ENCODE data around the gene SIAH1. TPM values are rescaled to one million over a fixed set of nuclear protein-coding genes. Genes with fewer than 3 reads are reported as not detected.
"Not testable (repeated sequence)": the region's sequence is repeated elsewhere in the genome, so short reads cannot be mapped to it uniquely, and the experiment has no call there.

SIAH1 gene
- total RNA-seq, 4 donors from 2014 or later, result 26.2 to 44.3 (median 31.6) TPM

DNA sequence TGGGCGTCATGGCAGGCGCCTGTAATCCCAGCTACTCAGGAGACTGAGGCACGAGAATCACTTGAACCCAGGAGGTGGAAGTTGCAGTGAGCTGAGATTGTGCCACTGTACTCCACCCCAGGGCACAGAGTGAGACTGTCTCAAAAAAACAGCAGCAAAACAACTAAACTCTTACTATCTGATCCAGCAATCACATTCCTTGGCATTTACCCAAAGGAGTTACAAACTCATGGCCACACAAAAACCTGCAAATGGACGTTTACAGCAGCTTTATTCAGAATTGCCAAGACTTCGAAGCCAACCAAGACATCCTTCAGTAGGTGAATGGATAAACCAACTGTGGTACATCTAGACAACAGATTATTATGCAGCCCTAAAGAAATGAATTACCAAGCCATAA lies 4.0 kb downstream of the SIAH1 start:
- Histone ChIP-seq H3K27ac (no peak overlapping the region), H3K4me3 (no peak overlapping the region), H3K27me3 (no peaks in the 10 kb centered on the region), H3K9me3 (no peaks in the 10 kb centered on the region), H3K36me3 (no peaks in the 10 kb centered on the region), H3K4me1 (peaks cover 82% of the 10 kb centered on the region)
- 71% methylated on average over 5 of the region's 5 CpGs for WGBS
- DNase-seq (ENCODE audit: low spot score in 2 of 2), result no peak
- TF ChIP-seq POLR2A (IDR thresholded peaks at IDR 0.05), result no peak
- no peak for TF ChIP-seq POLR2AphosphoS5 (IDR thresholded peaks at IDR 0.05)
- TF ChIP-seq, protein P1, sequence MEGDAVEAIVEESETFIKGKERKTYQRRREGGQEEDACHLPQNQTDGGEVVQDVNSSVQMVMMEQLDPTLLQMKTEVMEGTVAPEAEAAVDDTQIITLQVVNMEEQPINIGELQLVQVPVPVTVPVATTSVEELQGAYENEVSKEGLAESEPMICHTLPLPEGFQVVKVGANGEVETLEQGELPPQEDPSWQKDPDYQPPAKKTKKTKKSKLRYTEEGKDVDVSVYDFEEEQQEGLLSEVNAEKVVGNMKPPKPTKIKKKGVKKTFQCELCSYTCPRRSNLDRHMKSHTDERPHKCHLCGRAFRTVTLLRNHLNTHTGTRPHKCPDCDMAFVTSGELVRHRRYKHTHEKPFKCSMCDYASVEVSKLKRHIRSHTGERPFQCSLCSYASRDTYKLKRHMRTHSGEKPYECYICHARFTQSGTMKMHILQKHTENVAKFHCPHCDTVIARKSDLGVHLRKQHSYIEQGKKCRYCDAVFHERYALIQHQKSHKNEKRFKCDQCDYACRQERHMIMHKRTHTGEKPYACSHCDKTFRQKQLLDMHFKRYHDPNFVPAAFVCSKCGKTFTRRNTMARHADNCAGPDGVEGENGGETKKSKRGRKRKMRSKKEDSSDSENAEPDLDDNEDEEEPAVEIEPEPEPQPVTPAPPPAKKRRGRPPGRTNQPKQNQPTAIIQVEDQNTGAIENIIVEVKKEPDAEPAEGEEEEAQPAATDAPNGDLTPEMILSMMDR (IDR thresholded peaks at IDR 0.05), result no peak
- no peak for TF ChIP-seq EP300 (IDR thresholded peaks at IDR 0.05)

DNA sequence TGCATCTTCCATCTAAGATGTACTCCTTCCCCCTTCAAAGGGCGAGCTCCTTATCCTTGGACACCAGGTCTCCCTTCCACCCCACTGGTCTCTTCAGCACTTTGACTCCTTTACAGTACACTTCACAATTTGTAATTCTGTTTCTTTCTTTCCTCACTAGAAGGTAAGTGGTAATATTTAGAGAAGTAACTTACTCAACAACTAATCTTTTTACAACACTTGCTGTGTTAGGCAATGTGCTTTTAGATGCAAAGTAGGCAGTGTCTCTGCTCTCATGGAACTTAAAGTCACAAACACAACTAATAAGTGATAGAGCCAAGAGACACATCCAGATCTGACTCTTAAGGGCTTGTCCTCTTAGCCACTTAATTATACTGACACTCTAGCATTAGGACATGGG lies 6.4 kb downstream of the SIAH1 start:
- no peaks in the 10 kb centered on the region for H3K36me3 ChIP-seq
- no peaks in the 10 kb centered on the region for H3K27me3 ChIP-seq
- no peak overlapping the region for H3K4me3 ChIP-seq
- 93% methylated on average over 1 of the region's 1 CpG for WGBS
- no peak for DNase-seq (ENCODE audit: low spot score in 2 of 2)
- H3K9me3 ChIP-seq, result no peaks in the 10 kb centered on the region
- H3K27ac ChIP-seq, result no peak overlapping the region
- TF ChIP-seq POLR2A (IDR thresholded peaks at IDR 0.05), result no peak
- peaks cover 86% of the 10 kb centered on the region for H3K4me1 ChIP-seq

DNA sequence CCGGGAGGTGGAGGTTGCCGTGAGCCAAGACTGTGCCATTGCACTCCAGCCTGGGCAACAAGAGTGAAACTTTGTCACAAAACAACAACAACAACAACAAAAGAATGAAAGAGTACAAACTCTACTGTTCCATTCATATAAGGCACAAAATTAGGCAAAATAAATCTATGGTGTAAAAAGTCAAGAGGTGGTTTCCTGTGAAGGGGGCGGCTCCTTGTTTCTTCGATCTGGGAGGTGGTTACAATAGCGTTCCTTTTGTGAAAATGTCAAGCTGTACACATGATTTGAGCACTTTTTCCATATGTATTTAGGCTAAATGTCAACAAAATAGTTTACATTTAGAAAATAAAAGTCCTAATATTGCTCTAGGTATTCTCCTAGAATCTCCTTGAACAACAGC lies 6.9 kb downstream of the SIAH1 start:
- H3K4me1 ChIP-seq, result peaks cover 86% of the 10 kb centered on the region
- 77% methylated on average over 5 of the region's 5 CpGs for WGBS
- H3K27ac ChIP-seq, result no peak overlapping the region
- no peak overlapping the region for H3K4me3 ChIP-seq
- no peaks in the 10 kb centered on the region for H3K9me3 ChIP-seq
- no peaks in the 10 kb centered on the region for H3K27me3 ChIP-seq
- H3K36me3 ChIP-seq, result no peaks in the 10 kb centered on the region
- TF ChIP-seq, protein P1 (IDR thresholded peaks at IDR 0.05), result no peak
- TF ChIP-seq EP300 (IDR thresholded peaks at IDR 0.05), result no peak
- no peak for DNase-seq (ENCODE audit: low spot score in 2 of 2)

DNA sequence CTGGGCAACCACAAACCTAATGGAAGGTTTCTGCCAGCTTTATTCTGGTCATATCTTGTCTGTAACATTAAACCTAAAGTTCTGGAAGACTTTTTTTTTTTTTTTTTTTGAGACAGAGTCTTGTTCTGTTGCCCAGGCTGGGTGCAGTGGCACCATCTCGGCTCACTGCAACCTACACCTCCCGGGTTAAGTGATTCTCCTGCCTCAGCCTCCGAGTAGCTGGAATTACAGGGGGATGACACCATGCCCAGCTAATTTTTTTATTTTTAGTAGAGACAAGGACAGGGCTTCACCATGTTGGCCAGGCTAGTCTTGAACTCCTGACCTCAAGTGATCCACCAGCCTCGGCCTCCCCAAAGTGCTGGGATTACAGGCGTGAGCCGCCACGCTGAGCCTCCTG lies 7.9 kb downstream of the SIAH1 start:
- H3K27me3 ChIP-seq; H3K9me3 ChIP-seq; H3K4me3 ChIP-seq; H3K36me3 ChIP-seq; H3K27ac ChIP-seq; DNase-seq (ENCODE audit: low spot score in 2 of 2): not testable (repeated sequence)
- WGBS, result 73% methylated on average over 7 of the region's 7 CpGs
- H3K4me1 ChIP-seq, result peaks cover 86% of the 10 kb centered on the region

DNA sequence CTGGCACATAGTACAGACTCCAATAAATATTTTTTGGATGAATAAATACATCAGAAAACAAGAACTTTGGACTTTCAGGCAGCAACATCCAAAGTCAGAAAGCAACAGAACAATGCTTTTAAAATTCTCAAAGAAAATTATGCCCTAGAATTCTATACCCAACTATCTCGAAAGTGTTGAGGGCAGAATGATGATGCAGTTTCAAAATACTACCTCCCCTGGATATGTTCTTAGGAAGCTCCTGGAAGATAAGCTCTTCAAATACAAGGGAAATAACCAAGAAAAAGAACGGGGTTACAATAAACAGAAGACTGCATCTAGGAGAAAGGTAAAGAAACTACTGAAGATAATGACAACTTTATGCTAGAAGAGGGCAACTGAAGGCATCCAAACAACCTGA lies 11.0 kb downstream of the SIAH1 start:
- Histone ChIP-seq H3K27me3 (no peaks in the 10 kb centered on the region), H3K27ac (no peak overlapping the region), H3K4me1 (peaks cover 67% of the 10 kb centered on the region), H3K4me3 (no peak overlapping the region), H3K36me3 (no peaks in the 10 kb centered on the region), H3K9me3 (no peaks in the 10 kb centered on the region)
- no peak for DNase-seq (ENCODE audit: low spot score in 2 of 2)
- WGBS, result 68% methylated on average over 2 of the region's 2 CpGs
- TF ChIP-seq, protein P1 (IDR thresholded peaks at IDR 0.05), result no peak

DNA sequence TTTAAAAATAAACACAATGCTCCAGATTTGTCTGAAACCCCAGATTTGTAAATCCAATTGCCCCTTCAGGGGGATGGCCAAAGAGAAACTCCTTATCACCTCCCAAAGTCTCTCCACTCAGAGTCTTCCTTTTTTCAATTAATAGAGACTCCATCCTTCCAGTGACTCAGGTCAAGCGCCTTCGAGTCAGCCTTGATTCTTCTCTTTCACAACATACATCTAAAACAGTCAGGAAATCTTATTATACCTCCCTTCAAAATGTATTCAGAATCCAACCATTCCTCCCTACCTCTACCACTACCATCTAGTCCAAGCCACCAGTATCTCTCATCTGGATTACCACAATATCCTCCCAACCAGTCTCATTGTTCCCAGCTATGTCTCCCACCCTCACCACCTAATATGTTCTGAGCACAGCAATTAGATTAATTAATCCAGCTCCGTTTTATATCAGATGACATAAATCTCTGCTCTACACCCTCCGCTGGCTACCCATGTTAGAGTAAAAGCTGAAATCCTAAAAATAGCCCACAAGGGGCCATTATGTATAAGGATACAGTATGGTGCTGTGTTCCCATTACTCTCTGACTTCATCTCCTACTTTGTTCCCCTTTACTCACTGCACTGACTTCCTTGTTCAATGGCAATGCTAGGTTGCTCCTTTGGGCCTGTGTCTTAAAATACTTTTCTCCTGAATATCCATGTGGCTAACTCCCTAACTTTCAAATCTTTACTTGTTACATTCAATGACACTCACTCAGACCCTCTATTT lies 11.8 kb downstream of the SIAH1 start:
- 72% methylated on average over 4 of the region's 4 CpGs for WGBS
- Histone ChIP-seq H3K9me3 (no peaks in the 10 kb centered on the region), H3K4me3 (no peak overlapping the region), H3K27me3 (no peaks in the 10 kb centered on the region), H3K36me3 (no peaks in the 10 kb centered on the region), H3K27ac (no peak overlapping the region), H3K4me1 (peaks cover 59% of the 10 kb centered on the region)
- no peak for DNase-seq (ENCODE audit: low spot score in 2 of 2)
- TF ChIP-seq, protein P1 (IDR thresholded peaks at IDR 0.05), result no peak
- TF ChIP-seq EP300 (IDR thresholded peaks at IDR 0.05) (no peak), POLR2A (IDR thresholded peaks at IDR 0.05) (no peak), POLR2AphosphoS5 (IDR thresholded peaks at IDR 0.05) (no peak)
